Adipocyte (in vitro differentiated cells): ENCODE results near the gene GRIN2A.

Source experiments
- DNase-seq: peaks from one replicate; pipeline ENCODE4 v3.0.0-alpha.2; 2015; ENCODE audit warnings: low read depth
- H3K27me3 ChIP-seq: replicated peaks from 2 replicates; pipeline ENCODE4 v1.7.0; 2013; ENCODE audit warnings: mild to moderate bottlenecking, low read length, moderate library complexity; ENCODE audit not compliant: control insufficient read depth, insufficient read depth
- H3K36me3 ChIP-seq: 2 replicates; pipeline ENCODE4 v1.7.0; 2013; ENCODE audit warnings: low read length, mild to moderate bottlenecking, moderate library complexity; ENCODE audit not compliant: control insufficient read depth, insufficient read depth, severe bottlenecking
- H3K4me1 ChIP-seq: 2 replicates; pipeline ENCODE4 v1.7.0; 2013; ENCODE audit warnings: mild to moderate bottlenecking, low read length, moderate library complexity; ENCODE audit not compliant: control insufficient read depth, insufficient read depth
- H3K4me3 ChIP-seq: 2 replicates; pipeline ENCODE4 v1.7.0; 2013; ENCODE audit warnings: mild to moderate bottlenecking, low read length, moderate library complexity
- H3K9ac ChIP-seq: 2 replicates; pipeline ENCODE4 v1.7.0; 2013; ENCODE audit warnings: mild to moderate bottlenecking, low read length, moderate library complexity
- H3K9me3 ChIP-seq: 2 replicates; pipeline ENCODE4 v1.7.0; 2013; ENCODE audit warnings: mild to moderate bottlenecking, low read length, moderate library complexity; ENCODE audit not compliant: control insufficient read depth

Gene GRIN2A

GRCh38 chr16:9827062-9827752 is 355.0 kb downstream of the GRIN2A start:
- no peaks in the 10 kb centered on the region for H3K36me3 ChIP-seq
- no peak overlapping the region for H3K9ac ChIP-seq
- DNase-seq = no peak
- H3K4me1 ChIP-seq = no peaks in the 10 kb centered on the region
- no peaks in the 10 kb centered on the region for H3K9me3 ChIP-seq
- H3K27me3 ChIP-seq = no peaks in the 10 kb centered on the region
- H3K4me3 ChIP-seq = no peak overlapping the region

DNA sequence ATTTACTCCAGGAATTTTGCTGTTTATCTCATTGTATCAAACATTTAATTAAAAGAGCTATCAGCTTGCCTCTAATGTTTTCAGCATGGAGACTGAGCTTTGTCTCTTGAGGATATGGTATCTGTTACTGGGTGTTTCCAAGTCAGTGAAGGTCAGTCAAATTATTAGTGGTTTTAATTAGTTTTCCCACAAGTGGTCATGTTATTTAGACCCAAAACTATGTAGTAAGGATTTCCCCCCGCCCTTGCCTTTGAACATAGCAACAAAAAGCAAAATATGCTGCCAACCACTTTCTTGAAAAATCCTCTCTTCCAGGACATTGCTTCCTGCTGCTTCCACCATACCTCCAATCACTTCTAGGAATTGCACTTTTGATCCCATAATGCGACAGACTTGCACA is 355.6 kb downstream of the GRIN2A start:
- no peaks in the 10 kb centered on the region for H3K27me3 ChIP-seq
- H3K4me3 ChIP-seq = no peak overlapping the region
- H3K36me3 ChIP-seq = no peaks in the 10 kb centered on the region
- H3K9me3 ChIP-seq = no peaks in the 10 kb centered on the region
- DNase-seq = no peak
- H3K4me1 ChIP-seq = no peaks in the 10 kb centered on the region
- no peak overlapping the region for H3K9ac ChIP-seq

DNA sequence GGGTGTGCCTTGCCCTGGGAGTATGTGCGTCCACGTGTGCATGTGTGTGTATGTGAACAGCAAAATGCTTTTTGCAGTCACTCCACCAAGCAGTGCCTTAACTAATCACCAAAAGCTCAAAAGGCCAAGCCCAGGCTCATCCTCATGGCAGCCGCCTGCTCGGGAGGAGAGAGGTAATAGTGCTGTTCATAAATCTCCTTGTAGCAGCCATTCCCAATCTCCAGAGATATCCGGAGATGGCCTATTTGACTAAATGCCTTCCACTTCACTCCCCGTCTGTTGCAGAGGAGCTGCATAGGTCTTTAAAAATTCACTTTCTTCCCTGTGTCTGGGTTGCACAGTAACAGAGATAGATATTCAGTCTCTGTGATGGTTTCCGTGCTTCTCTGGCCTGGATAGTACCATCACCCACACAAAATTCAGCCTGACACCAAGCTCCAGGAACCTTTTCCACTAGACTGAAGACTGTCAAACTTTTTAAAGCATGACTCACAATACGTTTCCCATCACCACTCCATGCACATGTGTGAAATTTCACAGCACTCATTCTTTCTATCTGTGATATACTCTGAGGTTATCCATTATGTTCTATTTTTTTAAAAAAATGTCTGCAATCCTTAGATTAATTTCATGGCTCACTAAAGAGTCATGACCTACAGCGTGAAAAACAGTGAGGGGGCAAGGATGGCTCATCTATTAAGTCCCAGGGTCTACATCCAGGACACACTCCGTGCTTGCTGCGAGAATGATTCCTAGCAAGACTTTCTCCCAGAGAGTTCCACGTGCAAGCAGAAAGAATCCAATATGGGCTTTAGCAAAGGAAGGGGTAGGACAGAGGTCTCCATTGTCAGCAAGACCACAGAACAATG is 357.8 kb downstream of the GRIN2A start:
- DNase-seq = no peak
- Histone ChIP-seq H3K27me3 (no peaks in the 10 kb centered on the region), H3K4me3 (no peak overlapping the region), H3K9ac (no peak overlapping the region), H3K36me3 (no peaks in the 10 kb centered on the region), H3K9me3 (no peaks in the 10 kb centered on the region), H3K4me1 (no peaks in the 10 kb centered on the region)

GRCh38 chr16:9823510-9823909 is 358.7 kb downstream of the GRIN2A start:
- Histone ChIP-seq H3K4me3 (no peak overlapping the region), H3K36me3 (no peaks in the 10 kb centered on the region), H3K27me3 (no peaks in the 10 kb centered on the region), H3K9me3 (no peaks in the 10 kb centered on the region), H3K4me1 (peaks cover 8% of the 10 kb centered on the region), H3K9ac (no peak overlapping the region)
- no peak for DNase-seq

- Histone ChIP-seq H3K9ac (no peak overlapping the region), H3K4me3 (no peak overlapping the region), H3K4me1 (peaks cover 13% of the 10 kb centered on the region), H3K36me3 (no peaks in the 10 kb centered on the region), H3K9me3 (no peaks in the 10 kb centered on the region), H3K27me3 (no peaks in the 10 kb centered on the region)
- no peak for DNase-seq
These were observed 360.3 kb downstream of the GRIN2A start for GRCh38 chr16:9821970-9822369.

DNA sequence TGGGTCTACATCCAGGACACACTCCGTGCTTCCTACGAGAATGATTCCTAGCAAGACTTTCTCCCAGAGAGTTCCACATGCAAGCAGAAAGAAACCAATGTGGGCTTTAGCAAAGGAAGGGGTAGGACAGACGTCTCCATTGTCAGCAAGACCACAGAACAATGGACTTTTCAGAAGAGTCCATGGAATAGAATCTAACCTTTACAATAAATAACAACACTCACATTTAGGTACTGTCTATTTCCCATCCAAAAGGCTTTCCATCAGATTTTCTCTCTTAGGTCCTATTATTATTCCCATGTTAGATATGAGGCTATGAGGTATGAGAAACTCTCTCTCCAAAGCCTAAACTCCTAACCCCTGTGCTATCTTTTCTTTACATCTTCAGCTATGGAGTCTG is 360.9 kb downstream of the GRIN2A start:
- no peaks in the 10 kb centered on the region for H3K27me3 ChIP-seq
- no peaks in the 10 kb centered on the region for H3K36me3 ChIP-seq
- no peak for DNase-seq
- H3K9me3 ChIP-seq = no peaks in the 10 kb centered on the region
- no peak overlapping the region for H3K9ac ChIP-seq
- peaks cover 13% of the 10 kb centered on the region for H3K4me1 ChIP-seq
- no peak overlapping the region for H3K4me3 ChIP-seq

- Histone ChIP-seq H3K4me3 (no peak overlapping the region), H3K27me3 (no peaks in the 10 kb centered on the region), H3K4me1 (peaks cover 13% of the 10 kb centered on the region), H3K9me3 (no peaks in the 10 kb centered on the region), H3K9ac (no peak overlapping the region), H3K36me3 (no peaks in the 10 kb centered on the region)
- no peak for DNase-seq
These were observed 361.6 kb downstream of the GRIN2A start for GRCh38 chr16:9820476-9821246.

GRCh38 chr16:9818702-9819101 is 363.5 kb downstream of the GRIN2A start:
- peaks cover 13% of the 10 kb centered on the region for H3K4me1 ChIP-seq
- no peak overlapping the region for H3K4me3 ChIP-seq
- peak; percentile 41 for DNase-seq
- H3K36me3 ChIP-seq = no peaks in the 10 kb centered on the region
- H3K27me3 ChIP-seq = no peaks in the 10 kb centered on the region
- H3K9me3 ChIP-seq = no peaks in the 10 kb centered on the region
- H3K9ac ChIP-seq = no peak overlapping the region

- Histone ChIP-seq H3K4me3 (no peak overlapping the region), H3K4me1 (peaks cover 13% of the 10 kb centered on the region), H3K9ac (no peak overlapping the region), H3K27me3 (no peaks in the 10 kb centered on the region), H3K36me3 (no peaks in the 10 kb centered on the region), H3K9me3 (no peaks in the 10 kb centered on the region)
- DNase-seq = no peak
These were observed 364.6 kb downstream of the GRIN2A start for GRCh38 chr16:9817586-9817985.

DNA sequence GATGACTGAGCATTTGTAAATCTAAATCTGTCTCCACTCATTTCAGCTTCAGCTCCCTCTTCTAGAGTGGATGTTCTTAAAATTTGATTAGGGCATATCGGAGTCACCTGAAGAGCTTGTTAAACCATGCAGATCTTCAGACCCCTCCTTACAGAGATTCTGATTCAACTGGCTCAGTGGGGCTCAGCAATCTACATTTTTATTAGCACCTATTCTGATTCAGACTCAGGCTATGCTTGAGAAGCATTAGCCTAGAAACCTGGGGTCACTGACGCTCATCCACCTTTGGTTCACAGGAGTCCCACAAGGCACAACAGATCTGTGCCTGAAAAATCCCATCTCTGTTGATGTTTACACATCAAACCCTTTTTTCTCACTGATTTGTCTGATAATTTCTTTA is 365.6 kb downstream of the GRIN2A start:
- no peaks in the 10 kb centered on the region for H3K9me3 ChIP-seq
- no peak overlapping the region for H3K9ac ChIP-seq
- H3K27me3 ChIP-seq = no peaks in the 10 kb centered on the region
- DNase-seq = no peak
- H3K4me3 ChIP-seq = no peak overlapping the region
- H3K36me3 ChIP-seq = no peaks in the 10 kb centered on the region
- peaks cover 13% of the 10 kb centered on the region for H3K4me1 ChIP-seq

GRCh38 chr16:9813665-9814064 is 368.6 kb downstream of the GRIN2A start:
- H3K36me3 ChIP-seq = no peaks in the 10 kb centered on the region
- DNase-seq = no peak
- no peak overlapping the region for H3K9ac ChIP-seq
- no peaks in the 10 kb centered on the region for H3K27me3 ChIP-seq
- H3K4me3 ChIP-seq = no peak overlapping the region
- H3K9me3 ChIP-seq = no peaks in the 10 kb centered on the region
- H3K4me1 ChIP-seq = peaks cover 7% of the 10 kb centered on the region
